ENCODE data around the gene HOXC10.

Gene HOXC10

DNA sequence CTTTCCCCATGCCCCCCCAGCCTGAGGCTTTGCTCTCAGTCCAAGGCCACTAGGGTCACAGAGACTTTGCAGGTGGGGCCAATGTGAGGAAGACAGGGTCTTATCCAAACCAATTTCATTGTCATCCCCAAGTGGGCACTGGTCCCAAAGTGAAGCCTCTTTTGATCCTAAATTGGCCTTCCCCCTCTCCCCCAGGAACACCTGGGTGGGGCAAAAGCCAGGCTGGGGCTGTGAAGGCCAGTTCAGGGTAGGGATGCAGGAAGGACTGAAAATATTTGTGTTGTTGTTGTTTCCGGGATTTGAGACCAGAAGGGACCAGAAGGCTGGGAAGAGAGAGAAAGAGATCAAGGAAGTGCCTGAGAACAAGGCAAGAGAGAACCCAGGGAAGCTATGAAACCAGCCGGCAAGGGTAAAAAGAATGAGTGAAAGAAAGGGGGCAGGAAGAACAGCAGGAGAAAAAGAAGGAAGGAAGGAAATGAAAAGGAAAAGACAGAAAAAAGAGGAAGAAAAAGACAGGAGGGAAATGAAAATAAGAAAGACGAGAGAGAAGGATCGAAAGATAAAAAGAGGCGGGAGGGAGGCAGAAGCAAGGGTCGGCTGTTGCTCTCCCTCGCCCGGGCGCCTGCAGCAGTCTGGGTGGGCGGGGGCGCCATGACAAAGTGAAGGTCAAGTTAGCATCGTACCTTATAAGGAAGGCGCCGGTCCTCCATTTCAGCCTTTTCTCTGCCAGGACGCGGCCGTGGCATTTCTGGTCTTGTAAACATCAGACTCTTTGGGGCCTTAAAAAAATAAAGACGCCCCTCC, 19.5 kb upstream of the HOXC10 start:
- no peak for DNase-seq

GRCh38 chr12:53966085-53966384, 18.9 kb upstream of the HOXC10 start:
- no peak for DNase-seq

GRCh38 chr12:53966385-53967133, 18.4 kb upstream of the HOXC10 start:
- no peak for DNase-seq

DNA sequence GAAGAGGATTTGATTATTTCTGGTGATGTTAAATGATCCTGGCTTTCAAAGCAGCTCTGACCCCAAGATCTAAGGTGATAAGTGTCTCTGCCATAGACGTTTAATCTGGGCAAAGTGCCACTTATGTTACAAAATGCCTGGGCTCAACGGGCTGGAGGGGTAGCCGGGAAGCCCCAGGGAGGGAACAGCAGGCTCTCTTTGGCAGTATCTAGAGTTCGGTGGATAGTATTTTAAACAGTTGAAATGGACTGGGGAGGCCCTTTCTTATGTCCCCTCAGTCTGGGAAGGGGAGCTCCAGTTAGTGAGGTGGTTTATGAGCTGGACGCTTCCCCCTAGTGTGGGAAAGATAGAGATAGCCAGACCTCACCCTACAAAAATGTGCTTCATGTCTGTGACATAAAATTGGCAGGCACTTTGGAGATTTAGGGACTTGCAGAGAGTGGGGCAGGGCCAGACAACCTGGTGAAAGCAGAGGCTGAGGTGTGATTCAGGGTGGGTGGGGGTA, 17.5 kb upstream of the HOXC10 start:
- DNase-seq: no peak

- no peak for DNase-seq
Observed at GRCh38 chr12:53968214-53969127, 16.5 kb upstream of the HOXC10 start.

- DNase-seq: no peak
Observed at GRCh38 chr12:53969588-53970259, 15.2 kb upstream of the HOXC10 start.

DNA sequence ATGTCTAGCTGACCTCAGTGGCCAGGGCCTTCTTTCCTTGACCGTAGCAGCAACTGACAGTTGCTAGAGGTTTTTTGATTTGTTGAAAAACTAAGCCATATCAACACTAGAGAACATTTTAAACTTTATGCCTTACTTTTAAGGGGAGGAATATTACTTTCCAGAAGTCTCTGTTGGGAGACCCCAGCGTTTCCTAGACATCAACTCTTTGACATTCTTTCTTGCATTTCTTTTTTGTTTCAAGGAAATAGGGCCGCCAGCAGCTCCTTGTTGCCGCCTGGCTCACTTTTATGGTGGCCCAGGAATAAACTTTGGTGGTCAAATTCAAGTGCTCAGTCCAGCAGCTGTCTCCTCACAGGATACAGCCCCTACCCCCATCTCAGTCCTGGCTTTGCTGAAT, 14.5 kb upstream of the HOXC10 start:
- DNase-seq: no peak

- no peak for DNase-seq
Observed at GRCh38 chr12:53971129-53971528, 13.8 kb upstream of the HOXC10 start.

GRCh38 chr12:53971686-53972085, 13.3 kb upstream of the HOXC10 start:
- no peak for DNase-seq

DNA sequence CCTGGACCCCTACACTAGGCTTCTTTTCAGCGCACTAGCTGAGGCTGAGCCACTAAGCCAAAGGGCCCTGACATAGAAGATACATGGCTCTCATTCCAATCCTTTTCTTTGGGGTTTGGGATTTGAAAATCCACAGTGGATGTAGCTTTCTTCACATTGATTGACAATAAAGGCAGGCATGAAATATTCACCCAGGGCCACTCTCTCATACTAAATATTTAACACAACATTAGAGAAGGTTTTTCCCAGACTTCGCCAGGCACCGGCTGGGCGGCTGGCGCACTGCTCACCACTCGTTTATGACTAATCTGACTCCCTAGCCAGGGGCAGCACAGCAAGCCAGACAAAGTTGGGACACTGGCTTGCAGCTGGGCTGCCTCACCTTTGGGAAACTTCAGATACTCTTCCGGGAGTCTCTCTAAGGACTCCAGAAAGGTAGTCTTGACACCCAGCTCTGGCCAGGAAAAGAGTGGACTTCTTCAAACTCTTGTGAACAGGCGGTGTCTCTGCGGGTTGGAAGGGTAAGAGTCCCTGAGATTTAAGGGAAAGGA, 12.7 kb upstream of the HOXC10 start:
- no peak for DNase-seq

GRCh38 chr12:53972722-53973235, 12.2 kb upstream of the HOXC10 start, which contains the start of gene HOXC11:
HOXC11 (plus strand) TSS chr12:53973126; CDS start chr12:53973242, 116 bp downstream.
- DNase-seq: no peak

- no peak for DNase-seq
Observed at GRCh38 chr12:53973236-53974042, 11.5 kb upstream of the HOXC10 start.

GRCh38 chr12:53974084-53975063, 10.6 kb upstream of the HOXC10 start, which contains the start of gene HOTAIR:
HOTAIR (minus strand) TSS chr12:53974954.
- DNase-seq: no peak

- DNase-seq: no peak
Observed at GRCh38 chr12:53975064-53975471, 9.9 kb upstream of the HOXC10 start.

DNA sequence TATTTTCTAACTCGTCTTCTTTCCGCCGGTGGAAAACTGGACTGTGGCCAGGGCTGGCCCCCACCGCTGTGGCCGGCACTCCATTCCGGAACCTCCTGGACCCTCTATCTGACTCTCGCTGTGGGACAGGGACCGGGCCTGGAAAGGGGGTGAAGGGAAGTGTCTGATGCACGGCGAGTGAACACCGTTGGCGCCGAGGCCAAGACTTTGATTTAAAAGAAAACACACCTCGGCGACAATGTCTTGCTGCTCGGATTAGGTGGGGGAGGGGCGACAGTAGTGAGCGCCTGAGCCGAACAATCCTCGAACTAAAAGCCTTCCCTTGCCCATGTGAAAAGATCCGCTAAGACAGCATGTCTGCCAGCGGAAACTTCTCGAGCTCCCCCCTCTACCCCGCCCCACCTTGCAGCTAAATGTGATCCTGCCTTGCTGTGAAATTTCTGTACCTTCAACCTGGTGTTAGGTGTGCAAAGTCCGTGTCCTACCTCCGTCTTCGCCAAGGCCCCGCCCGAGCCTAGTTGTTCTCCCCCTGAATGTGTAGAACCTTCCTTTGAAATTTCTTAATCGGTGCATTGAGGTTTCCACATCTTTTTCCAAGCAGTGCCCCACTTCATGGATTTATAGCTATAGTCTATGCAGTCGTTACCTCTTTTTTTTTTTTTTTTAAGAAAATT, 9.3 kb upstream of the HOXC10 start:
- DNase-seq: no peak

DNA sequence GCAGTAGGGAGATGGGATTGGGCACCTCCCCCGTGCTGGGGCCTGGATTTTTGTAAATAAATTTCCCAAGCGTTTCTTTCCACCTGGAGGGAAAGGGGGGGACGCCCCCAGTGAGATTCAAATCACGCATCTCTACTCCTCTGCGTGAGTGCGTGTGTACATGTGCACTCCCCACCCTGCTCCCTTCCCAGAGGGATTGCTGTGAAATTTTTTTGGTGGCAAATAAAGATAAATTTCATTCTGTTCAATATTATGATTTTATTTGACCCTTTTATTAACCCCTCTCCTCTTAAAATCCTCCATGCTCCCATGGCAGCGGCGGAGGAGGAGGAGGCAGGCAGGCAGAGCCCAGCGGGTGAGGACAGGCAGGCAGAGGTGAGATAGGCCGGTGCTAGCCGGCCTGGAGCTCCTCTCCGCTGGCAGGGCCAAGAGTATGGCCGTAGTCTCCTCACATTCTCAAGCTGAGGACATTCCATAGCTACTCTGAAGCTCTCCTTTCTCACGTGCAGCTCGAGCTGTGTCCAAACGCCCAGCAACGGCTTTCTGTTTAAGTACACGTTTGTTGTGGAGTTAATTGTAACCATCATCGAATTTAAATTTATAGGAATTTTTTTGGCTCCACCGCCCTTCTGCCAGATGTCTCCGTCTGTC, 8.6 kb upstream of the HOXC10 start:
- no peak for DNase-seq

DNA sequence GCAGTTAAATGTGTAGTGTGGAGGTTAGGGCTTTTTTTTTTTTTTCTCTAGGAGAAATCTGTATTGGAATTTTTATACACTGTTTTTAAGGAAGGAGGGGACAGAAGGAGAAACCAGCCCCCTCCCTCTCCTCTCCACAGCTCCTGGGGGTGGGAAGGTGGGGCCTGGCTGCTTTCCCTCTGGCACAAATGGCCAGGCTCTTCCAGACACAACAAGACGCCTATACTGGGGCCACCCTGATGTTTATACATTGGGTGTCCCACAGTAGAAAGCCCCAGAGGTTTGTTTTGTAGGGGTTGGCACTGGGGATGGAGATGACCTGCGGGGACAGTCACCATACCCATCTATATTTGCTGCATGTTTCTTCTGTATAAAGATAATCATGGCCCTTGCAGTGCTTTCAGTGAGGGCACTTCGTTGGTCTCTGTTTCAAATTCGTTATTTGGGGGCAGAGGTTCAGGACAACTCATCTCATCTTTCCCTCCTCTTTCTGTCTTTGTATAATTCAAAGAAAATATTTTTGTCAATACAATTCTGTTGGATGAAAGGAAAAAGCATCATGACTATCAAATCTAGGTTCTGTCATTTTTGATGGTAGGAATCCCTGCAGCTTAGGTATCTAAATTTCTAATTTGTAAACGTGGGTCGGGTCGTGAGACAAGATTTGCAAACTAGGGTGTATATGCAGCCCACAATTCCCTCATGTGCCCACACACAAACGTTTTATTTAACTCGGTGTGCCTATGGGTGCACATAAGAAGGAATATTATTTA, 7.9 kb upstream of the HOXC10 start:
- DNase-seq: no peak
